Midbrain (tissue), 1 donor: Measurements from ENCODE around the gene AGAP2.
"Not testable (repeated sequence)": the region's sequence is repeated elsewhere in the genome, so short reads cannot be mapped to it uniquely, and the experiment has no call there.

ENCODE experiments used
- DNase-seq: peaks from one replicate; lab custom pipeline; 2025; lab: John Stamatoyannopoulos, UW

The AGAP2 gene

GRCh38 chr12:57694459-57695019, 44.0 kb downstream of the AGAP2 start:
- DNase-seq, result peak; percentile 25

- peak; percentile 100 for DNase-seq
These were observed 44.7 kb downstream of the AGAP2 start, which contains the start of gene OS9 for GRCh38 chr12:57693659-57694458. Gene OS9, plus strand, starts transcription at chr12:57694132. Its CDS starts 30 bp downstream, at chr12:57694162.

GRCh38 chr12:57693317-57693658, 45.3 kb downstream of the AGAP2 start:
- DNase-seq, result no peak

- no peak for DNase-seq
These were observed 46.0 kb downstream of the AGAP2 start for GRCh38 chr12:57692500-57692899.

DNA sequence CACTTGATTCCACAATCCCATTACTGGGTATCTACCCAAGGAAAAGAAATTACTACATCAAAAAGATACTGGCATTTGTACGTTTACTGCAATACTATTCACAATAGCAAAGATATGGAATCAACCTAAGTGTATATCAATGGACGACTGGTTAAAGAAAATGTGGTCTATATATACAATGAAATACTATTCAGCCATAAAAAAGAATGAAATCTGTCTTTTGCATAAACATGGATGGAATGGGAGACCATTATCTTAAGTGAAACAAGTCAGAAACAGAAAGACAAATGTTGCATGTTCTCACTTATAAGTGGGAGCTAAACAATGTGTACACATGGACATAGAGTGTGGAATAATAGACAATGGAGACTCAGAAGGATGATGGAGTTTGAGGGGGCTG, 49.6 kb downstream of the AGAP2 start:
- DNase-seq, result no peak

GRCh38 chr12:57687862-57688261, 50.7 kb downstream of the AGAP2 start:
- DNase-seq, result no peak

DNA sequence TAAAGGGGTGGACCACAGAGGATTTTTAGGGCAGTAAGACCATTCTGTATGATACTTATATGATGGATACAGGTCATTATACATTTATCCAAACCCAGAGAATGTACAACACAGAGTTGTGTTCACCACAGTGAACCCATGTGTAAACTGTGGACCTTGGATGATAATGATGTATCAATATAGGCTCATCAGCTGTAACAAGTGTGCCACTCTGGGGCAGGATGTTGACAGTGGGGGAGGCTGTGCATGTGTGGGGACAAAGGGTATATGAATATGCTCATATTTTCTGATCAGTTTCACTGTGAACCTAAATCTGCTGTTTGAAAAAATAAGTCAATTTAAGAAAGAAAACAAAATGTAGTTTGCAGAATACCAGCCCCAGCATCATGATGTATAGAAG, 58.8 kb downstream of the AGAP2 start:
- DNase-seq, result no peak

GRCh38 chr12:57677947-57678346, 60.6 kb downstream of the AGAP2 start:
- not testable (repeated sequence) for DNase-seq

GRCh38 chr12:57674691-57675090, 63.9 kb downstream of the AGAP2 start:
- DNase-seq, result no peak
